Panc1 (cell line): ENCODE measurements around the gene MED8. TPM values are rescaled to one million over a fixed set of nuclear protein-coding genes. Genes with fewer than 3 reads are reported as not detected.
A peak's percentile ranks its signal among the peaks of the same experiment; 100 is the strongest.

Experiments
- ATAC-seq: fragments of 200-7000 bp; cut with Tn5 transposase; 2 replicates; pipeline ENCODE4 v1.9.1; 2020; ENCODE audit warnings: mild to moderate bottlenecking, moderate library complexity
- Bru-seq: library from RNA; stranded (reverse); fragments of 400-500 nt; gene quantifications from one replicate; lab custom pipeline; 2021; lab: Mats Ljungman, UMichigan
- BruChase-seq, 2 experiments: library from RNA; stranded (reverse); fragments of 400-500 nt; gene quantifications; one replicate each; lab custom pipeline; 2021; lab: Mats Ljungman, UMichigan
- BruUV-seq: library from RNA; stranded (reverse); fragments of 400-500 nt; replicated peaks from 2 replicates; lab custom pipeline; 2021; lab: Mats Ljungman, UMichigan
- CTCF ChIA-PET: fragments of 300-600 bp; sonication (Branson Sonifier 250); formaldehyde crosslinking; loops from one replicate; lab custom pipeline; 2022; ENCODE audit warnings: antibody characterized with exemption; lab: Charles Lee
- POLR2A ChIA-PET: fragments of 300-600 bp; sonication (Branson Sonifier 250); formaldehyde crosslinking; loops from one replicate; lab custom pipeline; 2022; ENCODE audit warnings: antibody characterized with exemption; lab: Charles Lee
- DNase-seq: peaks from one replicate; pipeline ENCODE4 v3.0.0-alpha.2; 2010; ENCODE audit warnings: low read depth, low spot score
- H3K27ac ChIP-seq: 2 replicates; pipeline ENCODE4 v1.5.1; 2011; ENCODE audit warnings: mild to moderate bottlenecking, low read length, inconsistent platforms
- H3K27me3 ChIP-seq: fragments of 200-500 bp; sonication (Bioruptor generic); 2 replicates; pipeline ENCODE4 v1.6.0; 2014; ENCODE audit warnings: low read length, inconsistent platforms; ENCODE audit not compliant: control insufficient read depth, insufficient read depth
- H3K36me3 ChIP-seq: fragments of 200-500 bp; sonication (Bioruptor generic); 2 replicates; pipeline ENCODE4 v1.5.1; 2014; ENCODE audit warnings: inconsistent platforms, mild to moderate bottlenecking, low read length, moderate library complexity; ENCODE audit not compliant: control insufficient read depth, insufficient read depth
- H3K4me1 ChIP-seq: 2 replicates; pipeline ENCODE4 v1.5.1; 2011; ENCODE audit warnings: inconsistent platforms, mild to moderate bottlenecking, low read length, moderate library complexity; ENCODE audit not compliant: control insufficient read depth, insufficient read depth
- H3K4me3 ChIP-seq, 2 experiments: 2 replicates each; pipeline ENCODE4 v1.5.1; 2011 to 2012; ENCODE audit warnings: low read depth in 2 of 2, low read length in 2 of 2, mild to moderate bottlenecking in 2 of 2, inconsistent platforms in 1 of 2, moderate library complexity in 1 of 2
- H3K9me3 ChIP-seq: fragments of 200-500 bp; sonication (Bioruptor generic); 2 replicates; pipeline ENCODE4 v1.5.1; 2014; ENCODE audit warnings: low read depth, mild to moderate bottlenecking, inconsistent platforms, low read length, moderate library complexity; ENCODE audit not compliant: control insufficient read depth, insufficient read depth
- POLR2AphosphoS5 ChIP-seq: IDR thresholded peaks from 2 replicates; pipeline ENCODE4 v1.6.1; 2012; ENCODE audit warnings: mild to moderate bottlenecking, low read depth, low read length, moderate library complexity
- SIN3A ChIP-seq: IDR thresholded peaks from 2 replicates; pipeline ENCODE4 v1.6.1; 2012; ENCODE audit warnings: low read depth, mild to moderate bottlenecking, low read length, moderate library complexity, borderline replicate concordance; ENCODE audit not compliant: insufficient read depth
- in situ Hi-C: cut with HindIII; loops from 2 replicates; pipeline ENCODE4 v1.10.0; 2016; ENCODE audit warnings: low sequenced_read_pairs, low pct_unique_long_range_greater_than_20kb
- intact Hi-C: fragments of 100-400 bp; cut with micrococcal nuclease; formaldehyde crosslinking; loops from one replicate; pipeline ENCODE4 v1.10.0; 2022; ENCODE audit not compliant: unreplicated experiment
- long read RNA-seq: library from polyadenylated mRNA; unstranded; transcript quantifications from one replicate; pipeline ENCODE4 v2.0.0, GENCODE V29; 2021; ENCODE audit not compliant: unreplicated experiment
- polyA plus RNA-seq: library from polyadenylated mRNA; unstranded; fragments of >200 nt; gene quantifications from one replicate; pipeline ENCODE4 v1.2.1, GENCODE V29; 2012; ENCODE audit warnings: missing spikeins; ENCODE audit not compliant: insufficient read length
- total RNA-seq: library from RNA; stranded (reverse); gene quantifications from one replicate; pipeline ENCODE4 v1.2.1, GENCODE V29; 2021; ENCODE audit not compliant: unreplicated experiment
- TF ChIP-seq, protein P1 (sequence below), 2 experiments: IDR thresholded peaks; 2 replicates each; pipeline ENCODE4 v1.6.1; 2011 to 2012; ENCODE audit warnings: low read depth in 2 of 2, control low read depth in 1 of 2, low read length in 1 of 2, mild to moderate bottlenecking in 1 of 2, moderate library complexity in 1 of 2; ENCODE audit not compliant: insufficient read depth in 1 of 2

MED8 gene, protein sequence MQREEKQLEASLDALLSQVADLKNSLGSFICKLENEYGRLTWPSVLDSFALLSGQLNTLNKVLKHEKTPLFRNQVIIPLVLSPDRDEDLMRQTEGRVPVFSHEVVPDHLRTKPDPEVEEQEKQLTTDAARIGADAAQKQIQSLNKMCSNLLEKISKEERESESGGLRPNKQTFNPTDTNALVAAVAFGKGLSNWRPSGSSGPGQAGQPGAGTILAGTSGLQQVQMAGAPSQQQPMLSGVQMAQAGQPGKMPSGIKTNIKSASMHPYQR
- 50.8 TPM for total RNA-seq
- 57.0 TPM for polyA plus RNA-seq
- Bru-seq, nascent RNA: percentile 88 among the genes with signal in this experiment
- BruChase-seq, experiment 1, labeled RNA remaining after a 2-hour chase: percentile 93 among the genes with signal in this experiment
- BruChase-seq, experiment 2, labeled RNA remaining after a 6-hour chase: percentile 92 among the genes with signal in this experiment
- long read RNA-seq, transcript MED8-203 (7 exons, 1,924 nt): major isoform, 91 of 144 reads
- long read RNA-seq, partial matches to known transcripts: 7 of 144 reads
- long read RNA-seq, other reads (novel, unspliced or antisense): 43 of 144 reads

DNA sequence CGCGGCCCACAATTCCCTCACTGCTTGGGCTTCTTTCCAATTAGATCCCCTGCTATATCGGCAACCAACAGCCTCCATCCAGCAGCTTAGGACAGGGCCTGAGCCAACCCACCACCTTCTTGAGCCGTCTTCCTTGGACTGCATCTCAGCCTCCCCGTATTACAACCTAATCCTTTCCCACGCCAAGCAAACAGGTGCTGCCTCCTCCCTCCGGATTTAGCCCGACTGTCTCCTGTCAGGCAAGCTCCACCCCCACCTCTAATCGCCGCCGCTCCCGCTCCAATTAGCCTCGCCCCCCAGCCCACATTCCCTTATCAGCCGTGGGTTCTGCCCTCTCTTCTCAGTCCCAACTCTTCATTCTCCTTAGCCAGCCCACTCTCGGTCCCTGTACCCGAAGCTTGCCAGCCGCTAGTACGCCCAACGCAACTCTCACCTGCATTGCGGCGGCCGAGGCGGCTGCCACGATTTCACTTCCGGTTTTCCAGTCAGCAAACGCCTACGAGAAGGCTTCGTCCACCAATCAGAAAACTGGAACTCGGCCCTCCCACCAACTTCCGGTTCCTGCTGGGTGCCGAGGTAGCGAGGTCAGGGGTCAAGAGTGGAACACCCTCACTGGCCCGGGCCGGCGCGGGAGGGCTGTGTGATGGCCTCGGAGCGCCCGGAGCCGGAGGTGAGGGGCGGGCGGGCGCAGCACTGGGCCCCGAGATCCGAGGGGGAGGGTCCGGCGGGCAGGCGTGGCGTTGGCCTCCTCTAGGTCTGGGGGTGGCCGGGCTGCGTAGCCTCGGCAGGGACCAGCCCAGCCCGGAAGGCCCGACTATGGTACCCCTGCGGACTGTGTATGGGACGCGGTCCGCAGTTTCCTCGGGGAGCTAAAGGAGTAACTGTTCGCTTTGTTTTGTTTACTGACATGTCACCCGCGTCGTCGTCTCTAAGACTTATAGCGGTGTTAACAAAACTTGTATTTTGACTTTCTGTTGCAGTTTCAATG is at the start of gene MED8, which contains the start of gene SZT2:
TSS of gene MED8 (minus strand) at position 475 of the 988 bp plus-strand sequence. CDS start at position 439, 36 bp downstream.
TSS of gene SZT2 (plus strand) at position 574 of the 988 bp plus-strand sequence. CDS start at position 644, 70 bp downstream.
- Histone ChIP-seq H3K27me3 (no peaks in the 10 kb centered on the region), H3K4me3 (peak within 1 kb of the TSS; percentile 73 to 81), H3K36me3 (peaks cover 20% of the 10 kb centered on the region; the same call in 1 of the 2 replicates), H3K27ac (peak within 1 kb of the TSS; percentile 90), H3K4me1 (peaks cover 14% of the 10 kb centered on the region), H3K9me3 (no peaks in the 10 kb centered on the region)
- ChIA-PET POLR2A (interaction anchor here (0.7 kb wide), 1 partner anchor 122 kb away, joined by 7 read pairs; no protein-coding TSS in a partner anchor), CTCF (no interaction called here)
- ATAC-seq (peak; percentile 99), DNase-seq (peak; percentile 90)
- TF ChIP-seq SIN3A (no peak; the same call in 1 of the 2 replicates), POLR2AphosphoS5 (peak; percentile 93)
- intact Hi-C loops (no loop called here), in situ Hi-C loops (no loop called here)
- BruUV-seq: no TSS peak

DNA sequence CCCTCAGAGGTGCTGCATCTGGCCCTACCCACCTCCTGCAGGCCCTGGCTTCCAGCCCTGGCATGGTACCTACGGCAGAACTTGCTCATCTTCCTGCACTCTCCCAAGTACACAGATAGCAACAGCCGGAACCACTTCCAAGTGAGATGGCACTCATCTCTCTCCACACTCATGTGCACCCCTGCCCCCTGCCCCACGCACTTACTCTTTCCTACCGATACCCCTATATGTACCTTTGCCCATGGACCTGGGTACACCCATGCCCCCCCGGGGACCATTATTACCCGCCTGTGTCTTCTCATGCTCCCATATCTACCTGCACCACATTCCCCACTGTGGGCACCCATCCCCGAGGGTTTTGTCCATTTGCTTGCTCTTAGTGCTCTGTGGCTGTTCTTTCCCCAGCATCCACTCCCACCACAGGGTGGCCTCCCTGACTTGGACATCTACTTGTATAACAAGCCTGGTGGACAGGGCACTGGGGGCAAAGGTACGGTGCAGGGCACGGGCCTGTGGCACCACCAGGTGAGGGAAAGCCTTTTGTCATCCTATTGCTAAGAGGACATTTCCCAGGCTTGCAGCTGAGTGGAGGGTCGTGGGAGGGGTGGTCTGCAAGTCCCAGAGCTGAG is 49.5 kb upstream of the MED8 start:
- intact Hi-C loops: no loop called here

DNA sequence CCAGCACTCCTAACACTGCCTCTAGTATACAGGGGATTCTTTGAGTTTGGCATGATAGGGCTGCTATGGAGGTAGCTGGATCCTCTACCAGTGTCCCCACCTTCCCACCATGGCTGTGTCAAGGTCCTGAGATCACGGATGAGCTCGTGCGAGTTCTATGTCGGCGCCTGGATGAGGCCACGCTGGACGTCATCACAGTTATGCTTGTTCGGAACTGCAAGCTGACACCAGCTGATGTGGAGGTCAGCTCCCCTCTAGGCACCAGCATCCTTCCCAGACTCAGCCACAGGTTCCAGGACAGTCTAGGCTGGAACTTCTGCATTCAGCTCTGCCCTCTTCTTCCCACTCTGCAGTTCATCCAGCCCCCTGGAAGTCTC is 49.0 kb upstream of the MED8 start:
- no peaks in the 10 kb centered on the region; the same call in 1 of the 2 replicates for H3K36me3 ChIP-seq
- intact Hi-C loops (no loop called here), in situ Hi-C loops (no loop called here)
- DNase-seq (no peak), ATAC-seq (no peak)
- H3K4me3 ChIP-seq: no peak overlapping the region
- no TSS peak for BruUV-seq
- ChIA-PET POLR2A (no interaction called here), CTCF (no interaction called here)
- H3K27me3 ChIP-seq: no peaks in the 10 kb centered on the region
- no peaks in the 10 kb centered on the region for H3K9me3 ChIP-seq
- H3K27ac ChIP-seq: no peak overlapping the region
- H3K4me1 ChIP-seq: no peaks in the 10 kb centered on the region
- TF ChIP-seq POLR2AphosphoS5 (no peak), SIN3A (no peak)
- TF ChIP-seq, protein P1, sequence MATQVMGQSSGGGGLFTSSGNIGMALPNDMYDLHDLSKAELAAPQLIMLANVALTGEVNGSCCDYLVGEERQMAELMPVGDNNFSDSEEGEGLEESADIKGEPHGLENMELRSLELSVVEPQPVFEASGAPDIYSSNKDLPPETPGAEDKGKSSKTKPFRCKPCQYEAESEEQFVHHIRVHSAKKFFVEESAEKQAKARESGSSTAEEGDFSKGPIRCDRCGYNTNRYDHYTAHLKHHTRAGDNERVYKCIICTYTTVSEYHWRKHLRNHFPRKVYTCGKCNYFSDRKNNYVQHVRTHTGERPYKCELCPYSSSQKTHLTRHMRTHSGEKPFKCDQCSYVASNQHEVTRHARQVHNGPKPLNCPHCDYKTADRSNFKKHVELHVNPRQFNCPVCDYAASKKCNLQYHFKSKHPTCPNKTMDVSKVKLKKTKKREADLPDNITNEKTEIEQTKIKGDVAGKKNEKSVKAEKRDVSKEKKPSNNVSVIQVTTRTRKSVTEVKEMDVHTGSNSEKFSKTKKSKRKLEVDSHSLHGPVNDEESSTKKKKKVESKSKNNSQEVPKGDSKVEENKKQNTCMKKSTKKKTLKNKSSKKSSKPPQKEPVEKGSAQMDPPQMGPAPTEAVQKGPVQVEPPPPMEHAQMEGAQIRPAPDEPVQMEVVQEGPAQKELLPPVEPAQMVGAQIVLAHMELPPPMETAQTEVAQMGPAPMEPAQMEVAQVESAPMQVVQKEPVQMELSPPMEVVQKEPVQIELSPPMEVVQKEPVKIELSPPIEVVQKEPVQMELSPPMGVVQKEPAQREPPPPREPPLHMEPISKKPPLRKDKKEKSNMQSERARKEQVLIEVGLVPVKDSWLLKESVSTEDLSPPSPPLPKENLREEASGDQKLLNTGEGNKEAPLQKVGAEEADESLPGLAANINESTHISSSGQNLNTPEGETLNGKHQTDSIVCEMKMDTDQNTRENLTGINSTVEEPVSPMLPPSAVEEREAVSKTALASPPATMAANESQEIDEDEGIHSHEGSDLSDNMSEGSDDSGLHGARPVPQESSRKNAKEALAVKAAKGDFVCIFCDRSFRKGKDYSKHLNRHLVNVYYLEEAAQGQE (IDR thresholded peaks at IDR 0.05; ENCODE audit: insufficient read depth in 1 of 2, low read depth in 2 of 2, low read length in 1 of 2): no peak

More for the DNA sequence above, 49.5 kb upstream of the MED8 start:
- ATAC-seq: no peak; the same call in 1 of the 2 replicates
- in situ Hi-C loops: no loop called here
- no TSS peak for BruUV-seq
- H3K27me3 ChIP-seq: no peaks in the 10 kb centered on the region
- H3K9me3 ChIP-seq: no peaks in the 10 kb centered on the region
- no peak overlapping the region for H3K27ac ChIP-seq
- H3K4me3 ChIP-seq: no peak overlapping the region
- DNase-seq: no peak
- H3K36me3 ChIP-seq: no peaks in the 10 kb centered on the region; the same call in 1 of the 2 replicates
- CTCF ChIA-PET: no interaction called here
- POLR2A ChIA-PET: no interaction called here
- no peak for TF ChIP-seq SIN3A
- no peak for TF ChIP-seq POLR2AphosphoS5
- H3K4me1 ChIP-seq: no peaks in the 10 kb centered on the region
